Retina (tissue), 1 donor: ENCODE results near the gene KDM3A.
"Not testable (repeated sequence)": the region's sequence is repeated elsewhere in the genome, so short reads cannot be mapped to it uniquely, and the experiment has no call there.

Experiments used
- DNase-seq: peaks from one replicate; pipeline ENCODE4 v3.0.0-alpha.2; 2016

Gene KDM3A

DNA sequence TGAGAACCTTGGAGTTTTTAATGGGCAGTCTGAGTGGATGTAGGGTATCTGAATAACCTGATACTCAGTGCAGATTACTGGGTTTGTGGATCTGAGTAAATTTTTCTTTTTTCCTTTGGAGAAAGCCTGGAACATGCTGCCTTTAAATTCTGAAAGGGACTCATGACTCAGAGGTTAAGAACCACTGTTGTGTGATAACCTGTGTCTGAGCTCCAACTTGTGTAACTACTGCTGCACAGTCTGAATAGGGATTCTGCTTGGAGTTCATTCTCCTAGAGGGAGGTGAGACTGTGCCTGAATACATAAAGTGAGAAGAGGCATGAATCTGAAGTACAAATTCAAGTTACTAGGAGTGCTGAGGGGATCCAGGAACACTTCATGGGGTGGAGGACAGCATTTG is 36.2 kb downstream of the KDM3A start:
- no peak for DNase-seq

DNA sequence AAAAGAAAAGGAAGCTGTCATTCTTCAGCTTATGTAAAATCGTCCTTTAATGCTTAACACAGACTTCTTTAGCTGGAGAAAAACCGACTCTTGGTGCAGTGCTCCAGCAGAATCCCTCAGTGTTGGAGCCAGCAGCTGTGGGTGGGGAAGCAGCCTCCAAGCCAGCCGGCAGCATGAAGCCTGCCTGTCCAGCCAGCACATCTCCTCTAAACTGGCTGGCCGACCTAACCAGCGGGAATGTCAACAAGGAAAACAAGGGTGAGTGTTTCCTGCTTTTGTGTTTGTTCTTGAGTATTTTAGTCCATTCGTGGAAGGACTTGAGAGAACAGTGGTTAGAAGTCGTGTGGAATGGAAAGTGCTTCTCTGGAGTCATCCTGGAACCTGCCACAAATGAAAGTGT is 38.9 kb downstream of the KDM3A start:
- DNase-seq, result no peak

DNA sequence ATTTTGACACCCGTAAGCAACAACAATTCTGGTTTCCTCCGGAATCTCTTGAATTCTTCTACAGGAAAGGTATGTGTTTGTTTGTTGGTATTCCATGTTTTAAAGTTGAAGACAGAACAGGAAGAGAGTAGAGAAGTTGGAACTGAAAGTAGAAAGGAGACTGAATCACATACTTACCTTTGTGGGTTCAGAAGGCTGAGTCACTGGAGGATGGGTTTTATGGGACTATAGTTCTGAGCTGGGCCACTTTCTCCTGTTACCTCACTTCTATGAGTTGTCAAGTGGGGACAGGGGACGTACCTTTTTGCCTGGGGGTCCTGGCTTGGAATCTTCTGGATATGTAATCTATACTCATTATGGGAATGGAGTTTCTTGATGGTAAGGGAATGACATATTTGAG is 40.9 kb downstream of the KDM3A start:
- no peak for DNase-seq

DNA sequence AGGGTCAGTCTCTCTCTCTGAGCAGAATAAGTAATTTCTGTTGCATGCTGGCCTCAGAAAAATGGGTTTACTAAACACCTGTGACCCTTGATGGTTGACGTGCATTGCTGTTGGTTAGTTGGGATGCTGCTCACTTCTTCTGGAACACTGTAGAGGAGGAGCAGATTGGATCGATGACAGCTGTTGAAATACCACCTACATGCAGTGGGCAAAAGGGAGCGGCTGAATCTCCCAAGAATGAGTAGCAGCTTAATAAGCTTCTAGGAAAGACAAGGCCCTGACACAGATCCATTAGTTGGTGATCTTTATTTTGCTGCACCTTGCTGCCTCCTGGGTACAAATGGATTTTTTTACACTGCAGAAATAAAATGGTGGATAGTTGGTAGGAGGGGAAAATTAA is 43.2 kb downstream of the KDM3A start:
- DNase-seq, result no peak

DNA sequence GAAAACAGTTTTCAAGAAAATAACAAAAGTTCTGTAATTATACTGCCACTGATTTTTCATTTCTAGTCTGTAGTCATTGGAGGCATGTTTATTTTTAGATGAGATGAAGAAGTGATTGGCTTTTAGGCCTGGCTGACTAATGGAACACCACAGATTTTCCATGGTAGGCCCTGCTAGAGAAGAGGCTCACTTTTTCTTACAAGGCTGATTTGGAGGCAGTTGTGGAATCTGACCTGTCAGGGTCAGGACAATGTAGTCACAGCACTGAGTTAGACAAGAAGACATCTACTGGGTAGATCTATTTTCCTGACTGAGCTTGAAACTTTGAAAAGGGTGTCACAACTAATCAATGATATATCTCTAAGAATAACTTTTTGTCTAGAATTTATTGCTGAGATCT is 43.9 kb downstream of the KDM3A start:
- DNase-seq, result no peak

DNA sequence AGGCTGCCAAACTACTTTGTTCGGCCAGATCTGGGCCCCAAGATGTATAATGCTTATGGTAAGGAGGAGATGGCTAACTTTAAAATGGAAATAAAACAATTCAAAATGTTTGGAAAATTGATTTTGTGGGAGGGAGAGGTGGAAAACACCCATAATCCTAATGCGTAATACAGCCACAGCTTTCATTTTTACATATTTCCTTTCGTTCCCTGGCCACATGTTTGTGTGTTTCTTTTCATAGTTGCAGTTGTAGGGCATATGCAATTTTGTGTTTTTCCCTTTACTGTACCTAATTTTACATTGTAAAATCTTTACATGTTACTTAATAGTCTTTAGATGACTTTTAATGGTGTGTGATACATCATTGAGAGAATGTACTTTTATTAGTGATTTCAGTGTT is 44.6 kb downstream of the KDM3A start:
- DNase-seq, result no peak

DNA sequence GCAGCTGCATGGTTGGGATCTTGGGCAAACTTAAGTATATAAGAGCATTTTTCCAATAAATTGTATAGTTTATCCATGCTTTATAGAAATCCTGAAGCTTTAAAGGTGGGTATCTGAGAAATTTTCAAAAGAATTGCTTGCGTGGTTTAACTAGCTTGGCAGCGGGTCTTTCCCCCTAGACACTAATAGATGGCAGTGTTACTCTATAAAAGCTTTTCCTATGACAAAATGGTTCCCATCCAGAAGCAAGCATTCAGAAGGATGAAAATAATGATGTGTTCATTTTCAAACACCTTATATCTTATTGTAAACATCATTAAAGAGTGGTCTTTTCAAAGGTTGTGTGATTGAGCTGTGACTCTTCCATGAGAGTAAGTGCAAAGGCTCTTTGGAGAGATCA is 45.9 kb downstream of the KDM3A start:
- DNase-seq, result no peak

DNA sequence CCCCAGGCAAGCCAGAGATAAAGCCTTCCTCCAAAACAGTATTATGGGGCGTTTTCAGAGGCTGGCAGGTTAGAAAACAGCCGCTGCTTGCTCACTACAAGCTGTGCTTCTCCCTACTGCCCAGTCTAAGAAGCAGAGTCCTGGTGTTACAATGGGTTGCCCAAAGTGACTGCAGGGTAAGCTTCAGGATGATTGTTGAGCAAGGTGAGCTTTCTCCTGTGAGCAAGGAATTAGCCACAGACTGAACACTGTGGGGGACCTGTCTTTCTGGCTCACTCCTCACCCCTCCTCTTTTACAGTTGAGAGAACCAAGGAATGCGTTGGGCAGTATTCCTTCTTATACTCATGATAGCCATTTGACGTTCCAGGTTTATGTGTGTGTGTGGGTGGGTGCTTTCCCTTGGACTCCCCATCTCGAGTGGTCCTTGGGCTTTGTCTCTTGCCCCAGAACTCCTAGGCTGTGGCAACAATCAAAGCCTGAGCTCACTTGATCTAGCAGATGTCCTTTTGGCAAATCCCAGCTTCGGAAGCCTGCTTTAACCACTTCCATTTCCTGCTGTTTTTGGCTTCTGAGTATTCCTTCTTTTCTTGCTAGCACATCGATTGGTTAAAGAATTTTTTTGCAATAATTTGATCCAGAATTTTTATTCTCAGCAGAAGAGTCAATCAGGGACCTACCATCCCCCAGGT is 47.5 kb downstream of the KDM3A start:
- no peak for DNase-seq

DNA sequence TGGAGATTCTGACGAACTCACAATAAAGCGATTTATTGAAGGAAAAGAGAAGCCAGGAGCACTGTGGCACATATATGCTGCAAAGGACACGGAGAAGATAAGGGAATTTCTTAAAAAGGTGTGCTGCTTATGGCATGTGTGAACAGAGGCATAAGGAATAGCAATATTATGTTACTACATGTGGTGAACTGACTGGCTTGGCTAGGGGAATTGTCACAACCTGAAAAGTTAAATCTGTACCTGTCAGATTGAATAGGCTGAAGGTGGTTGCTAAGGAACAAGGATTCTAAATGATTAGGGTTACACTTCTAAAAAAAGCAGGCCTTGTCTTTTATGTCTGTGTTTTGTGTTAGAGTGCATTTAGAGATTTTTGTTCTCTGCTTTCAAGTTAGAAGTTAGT is 48.4 kb downstream of the KDM3A start:
- DNase-seq, result no peak

DNA sequence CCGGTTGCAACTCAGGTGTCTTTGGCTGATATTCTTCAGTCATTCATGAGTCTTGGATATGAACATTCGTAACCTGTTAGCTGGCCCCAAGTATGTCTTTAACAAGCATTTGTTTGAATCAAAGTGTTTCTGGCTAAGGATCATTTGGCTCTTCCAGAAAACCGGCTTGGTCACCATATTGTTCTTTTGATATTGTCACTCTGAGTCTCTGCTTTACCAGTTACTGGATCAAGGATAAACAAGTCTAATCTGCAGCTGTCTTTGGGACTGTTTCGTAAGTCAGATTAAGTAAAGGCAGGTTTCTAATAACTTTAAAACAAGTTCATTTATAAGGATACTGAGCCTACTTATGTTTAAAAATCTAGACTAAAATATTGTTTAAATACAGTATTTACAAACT is 49.1 kb downstream of the KDM3A start:
- no peak for DNase-seq

DNA sequence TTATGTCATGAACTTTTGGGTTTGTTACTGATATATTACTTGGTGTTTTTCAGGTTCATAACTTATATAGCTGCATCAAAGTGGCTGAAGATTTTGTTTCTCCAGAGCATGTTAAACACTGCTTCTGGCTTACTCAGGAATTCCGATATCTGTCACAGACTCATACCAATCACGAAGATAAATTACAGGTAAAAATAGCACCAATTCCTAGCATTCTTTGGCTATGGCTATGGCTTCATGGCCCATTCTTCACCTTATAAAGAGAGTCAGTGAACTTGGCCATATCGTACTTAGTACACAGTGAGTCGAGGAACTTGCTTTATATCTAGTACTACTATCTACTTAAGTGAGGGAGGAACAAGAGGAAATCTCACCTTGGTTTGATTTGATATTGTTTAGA is 49.9 kb downstream of the KDM3A start:
- DNase-seq, result no peak

DNA sequence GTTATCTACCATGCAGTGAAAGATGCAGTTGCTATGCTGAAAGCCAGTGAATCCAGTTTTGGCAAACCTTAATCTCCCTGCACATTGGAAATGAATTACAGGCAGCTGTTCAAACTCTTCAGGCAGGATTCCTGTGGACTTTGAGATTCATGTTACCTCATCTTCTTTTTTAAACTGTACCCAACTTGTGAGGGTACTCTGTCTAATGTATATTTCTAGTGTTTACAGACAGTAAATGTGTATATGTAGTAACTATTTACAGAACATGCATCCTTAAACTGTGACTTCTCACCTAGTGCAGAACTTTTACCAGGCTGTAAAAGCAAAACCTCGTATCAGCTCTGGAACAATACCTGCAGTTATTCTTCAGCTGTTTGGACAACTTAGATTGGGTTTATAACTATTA is 50.9 kb downstream of the KDM3A start:
- DNase-seq, result no peak

DNA sequence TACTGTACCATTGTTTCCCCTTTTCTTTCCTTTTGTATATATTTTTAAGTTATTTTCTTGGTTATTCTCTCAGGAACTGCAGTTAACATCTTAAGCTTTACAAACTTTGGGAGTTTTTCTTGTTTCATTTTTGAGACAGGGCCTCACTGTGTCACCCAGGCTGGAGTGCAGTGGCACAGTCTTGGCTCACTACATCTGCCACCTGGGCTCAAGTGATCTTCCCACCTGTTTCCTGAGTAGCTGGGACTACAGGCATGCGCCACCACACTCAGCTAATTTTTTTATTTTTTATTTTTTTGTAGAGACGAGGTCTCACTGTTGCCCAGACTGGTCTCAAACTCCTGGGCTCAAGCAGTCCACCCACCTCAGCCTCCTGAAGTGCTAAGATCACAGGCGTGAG is 55.2 kb downstream of the KDM3A start:
- not testable (repeated sequence) for DNase-seq

DNA sequence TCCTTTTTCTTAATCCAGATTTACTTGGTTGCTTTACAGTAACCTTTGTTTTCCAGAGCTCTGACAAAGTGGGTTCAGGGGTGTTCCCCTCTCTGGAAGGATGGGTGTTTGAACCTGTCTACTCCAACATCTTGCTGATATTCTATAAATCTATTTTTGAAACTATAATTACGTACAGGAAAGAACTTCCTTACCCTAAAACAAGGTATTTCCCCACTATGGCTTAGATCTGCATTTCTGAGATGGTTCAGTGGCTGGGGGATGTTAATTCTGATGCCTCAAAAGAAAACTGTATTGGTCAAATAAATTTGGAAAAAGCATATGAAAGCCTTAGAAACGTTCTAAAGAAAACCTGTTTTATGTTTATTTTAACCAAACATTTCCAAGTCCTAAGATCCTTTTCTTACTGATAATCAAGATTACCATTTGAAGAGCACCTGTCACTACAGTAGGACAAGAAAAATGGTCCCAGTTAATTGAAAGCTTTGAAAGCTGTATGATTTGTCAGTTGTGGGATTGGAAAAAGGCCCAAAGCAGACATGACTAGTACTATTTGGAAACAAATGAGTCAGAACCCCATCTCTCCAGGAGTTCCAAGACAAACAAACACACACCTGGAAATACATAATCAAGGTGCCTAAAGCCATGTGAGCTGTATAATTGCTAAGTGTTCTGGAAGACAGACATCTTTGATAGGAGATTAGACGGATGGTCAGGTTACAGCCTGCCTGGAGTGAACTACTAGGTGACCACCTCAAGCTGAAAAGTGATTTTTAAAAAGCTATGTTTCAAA is 57.5 kb downstream of the KDM3A start:
- no peak for DNase-seq

DNA sequence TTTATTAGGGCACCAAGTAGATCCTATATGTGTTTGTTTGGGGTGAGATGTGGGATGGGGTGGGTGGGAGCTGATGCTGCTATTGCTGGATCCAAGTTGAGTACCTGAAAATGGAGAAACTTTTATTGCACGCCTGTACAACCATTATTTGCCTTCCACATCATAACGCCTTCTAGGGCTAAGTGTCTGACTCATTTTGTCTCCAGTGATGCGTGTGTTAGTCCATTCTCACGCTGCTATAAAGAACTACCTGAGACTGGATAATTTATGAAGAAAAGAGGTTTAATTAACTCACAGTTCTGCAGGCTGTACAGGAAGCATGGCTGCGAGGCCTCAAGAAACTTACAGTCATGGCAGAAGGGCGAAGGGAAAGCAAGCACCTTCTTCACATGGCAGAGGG is 58.2 kb downstream of the KDM3A start:
- no peak for DNase-seq

DNA sequence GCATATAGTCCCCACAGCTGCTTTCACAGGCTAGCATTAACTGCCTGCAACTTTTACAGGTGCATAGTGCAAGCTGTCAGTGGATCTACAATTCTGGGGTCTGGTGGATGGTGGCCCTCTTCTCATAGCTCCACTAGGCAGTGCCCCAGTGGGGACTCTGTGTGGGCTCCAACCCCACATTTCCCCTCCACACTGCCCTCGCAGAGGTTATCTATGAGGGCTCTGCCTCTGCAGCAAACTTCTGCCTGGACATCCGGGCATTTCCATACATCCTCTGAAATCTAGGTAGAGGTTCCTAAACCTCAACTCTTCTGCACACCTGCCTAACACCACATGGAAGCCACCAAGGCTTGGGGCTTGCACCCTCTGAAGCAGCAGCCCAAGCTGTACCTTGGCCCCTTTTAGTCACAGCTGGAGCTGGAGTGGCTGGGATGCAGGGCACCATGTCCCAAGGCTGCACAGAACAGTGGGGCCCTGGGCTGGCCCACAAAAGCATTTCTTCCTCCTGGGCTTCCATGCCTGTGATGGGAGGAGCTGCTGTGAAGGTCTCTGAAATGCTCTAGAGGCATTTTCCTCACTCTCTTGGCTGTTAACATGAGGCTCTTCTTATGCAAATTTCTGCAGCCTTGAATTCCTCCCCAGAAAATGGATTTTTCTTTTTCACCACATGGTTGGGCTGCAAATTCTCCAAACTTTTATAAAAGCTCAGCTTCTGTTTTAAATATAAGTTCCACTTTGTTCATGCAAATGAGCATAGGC is 59.3 kb downstream of the KDM3A start:
- DNase-seq, result no peak

DNA sequence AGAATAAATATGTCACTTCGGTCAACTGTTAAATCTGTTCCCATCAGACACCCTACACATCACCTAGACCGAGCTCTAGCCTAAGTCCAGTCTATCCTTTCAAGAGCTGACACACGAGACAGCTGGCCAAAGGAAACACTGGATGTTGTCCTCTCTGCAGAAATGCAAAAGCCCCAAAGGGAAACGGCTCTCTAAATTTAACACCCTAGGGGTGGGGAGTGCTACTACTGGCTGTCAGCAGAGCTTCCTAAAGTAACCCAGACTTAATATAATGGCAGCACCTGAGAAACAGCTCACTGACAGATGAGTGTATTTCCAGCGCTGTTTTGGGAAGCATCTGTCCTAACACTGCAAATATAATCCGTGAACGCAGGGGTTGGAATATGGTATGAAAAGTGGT is 66.4 kb downstream of the KDM3A start:
- DNase-seq, result no peak

DNA sequence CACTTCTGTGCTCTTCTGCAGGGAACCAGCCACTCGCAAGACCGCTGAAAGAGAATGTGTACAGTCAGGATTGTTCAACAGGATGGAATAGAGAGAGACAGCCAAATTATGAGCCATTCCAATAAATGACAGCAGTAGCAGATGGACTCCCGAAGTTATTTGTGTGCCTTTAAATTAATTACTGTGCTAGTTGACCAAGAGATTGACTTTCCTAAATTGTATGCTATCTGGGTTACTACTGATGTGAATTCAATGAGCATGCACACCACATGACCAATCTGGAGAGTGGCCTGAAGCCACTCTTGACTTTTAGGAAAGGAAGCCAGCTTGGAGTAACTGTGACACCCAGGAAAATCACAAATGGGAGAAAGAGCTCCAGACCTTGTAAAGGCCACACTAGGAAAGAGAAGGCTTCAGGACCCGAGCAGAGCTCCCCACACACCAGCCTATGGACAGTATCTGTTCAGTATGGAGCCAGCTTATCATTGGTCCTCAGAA is 69.3 kb downstream of the KDM3A start:
- DNase-seq, result no peak

DNA sequence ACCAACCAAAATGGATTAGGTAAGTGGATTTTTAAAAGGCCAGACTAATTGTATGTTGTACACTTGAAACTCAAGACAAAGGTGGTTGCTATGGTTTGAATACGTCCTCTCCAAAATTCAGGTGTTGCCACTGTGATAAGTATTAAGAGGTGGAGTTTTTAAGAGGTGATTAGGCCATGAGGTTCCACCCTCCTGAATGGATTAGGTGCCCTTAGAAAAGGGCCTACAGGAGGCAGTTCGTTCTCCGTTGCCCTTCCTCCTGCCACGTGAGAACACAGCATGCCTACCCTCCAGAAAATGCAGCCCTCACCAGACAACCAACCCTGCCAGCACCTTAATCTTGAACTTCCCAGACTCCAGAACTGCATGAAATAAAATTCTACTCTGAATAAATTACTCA is 70.9 kb downstream of the KDM3A start:
- no peak for DNase-seq

DNA sequence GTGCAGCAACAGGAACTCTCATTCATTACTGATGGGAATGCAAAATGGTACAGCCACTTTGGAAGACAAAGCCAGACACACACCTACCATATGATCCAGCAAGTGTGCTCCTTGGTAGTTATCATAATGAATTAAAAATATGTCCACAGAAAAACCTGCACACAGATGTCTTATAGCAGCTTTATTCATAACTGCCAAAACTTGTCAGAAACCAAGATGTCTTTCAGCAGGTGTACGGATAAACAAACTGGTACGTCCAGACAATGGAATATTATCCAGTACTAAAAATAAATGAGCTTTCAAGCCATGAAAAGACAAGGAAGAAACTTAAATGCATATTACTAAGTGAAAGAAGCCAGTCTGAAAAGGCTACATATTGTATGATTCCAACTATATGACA is 71.7 kb downstream of the KDM3A start:
- no peak for DNase-seq

DNA sequence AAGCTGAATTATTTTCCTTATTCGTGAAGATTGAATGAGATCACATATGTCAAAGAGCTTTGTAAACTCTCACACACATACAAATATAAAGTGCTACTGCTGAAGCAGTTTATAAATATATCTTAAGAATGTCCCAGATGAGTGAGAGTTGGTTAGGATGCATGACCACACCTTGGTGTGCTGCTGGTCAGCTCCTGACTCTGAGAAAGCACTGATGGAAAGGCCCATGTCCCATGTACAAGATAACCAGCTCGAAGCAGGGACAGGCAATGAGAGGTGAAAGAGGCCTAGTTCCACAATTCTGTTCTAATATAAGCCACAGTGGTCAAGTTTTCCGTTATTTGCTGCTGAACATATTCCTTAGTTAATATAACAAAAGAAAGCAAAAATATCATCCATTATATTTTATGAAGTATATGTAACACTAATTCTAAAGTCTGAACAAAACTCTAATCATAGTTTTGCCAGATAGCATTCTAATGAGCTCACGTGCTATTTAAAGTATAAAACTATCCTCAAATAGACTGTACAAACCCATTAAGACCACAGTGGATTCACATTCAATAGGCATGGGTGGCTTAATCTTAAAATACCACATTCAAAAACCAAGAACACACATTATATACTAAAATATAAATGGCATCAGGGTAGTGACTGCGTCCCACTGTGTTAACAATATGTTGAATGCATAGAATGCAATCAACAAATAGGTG is 72.9 kb downstream of the KDM3A start:
- no peak for DNase-seq

DNA sequence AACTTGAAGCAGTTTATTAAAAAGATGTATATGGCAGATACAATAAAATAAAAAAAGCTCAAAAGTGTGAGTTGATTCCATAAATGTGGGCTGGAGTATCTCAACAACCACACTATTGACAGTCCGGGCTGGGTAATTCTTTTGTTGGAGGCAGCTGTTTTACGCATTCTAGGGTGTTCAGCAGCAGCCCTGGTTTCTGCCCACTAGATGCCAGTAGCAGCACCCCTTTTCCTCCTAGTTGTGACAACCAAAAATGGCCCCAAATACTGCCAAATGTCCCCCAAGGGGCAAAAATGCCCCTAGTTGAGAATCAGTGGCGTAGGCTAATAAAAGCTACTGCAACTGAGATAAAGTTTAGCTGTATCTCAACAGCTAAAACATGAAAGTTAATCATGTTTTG is 77.3 kb downstream of the KDM3A start:
- no peak for DNase-seq

DNA sequence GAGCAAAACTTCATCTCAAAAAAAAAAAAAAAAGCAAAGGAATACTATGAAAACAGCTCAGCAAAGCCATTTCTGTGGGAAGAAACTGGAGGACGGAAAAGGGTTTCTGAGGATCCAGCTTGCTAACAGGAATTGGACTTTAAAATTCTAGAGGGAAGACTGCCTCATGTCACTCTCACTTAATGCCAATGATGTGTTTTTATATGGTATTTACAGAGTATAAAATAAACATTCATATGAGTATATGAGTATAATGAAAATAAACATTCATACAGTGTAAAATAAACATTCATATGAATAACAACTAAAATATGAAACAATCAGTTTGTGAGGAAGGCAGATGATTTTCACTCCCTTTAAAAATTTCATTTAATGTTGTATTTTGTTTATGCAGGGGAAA is 78.2 kb downstream of the KDM3A start:
- no peak for DNase-seq
